ENCODE data around the gene ADAM20.

GRCh38 chr14:70571139-70571538 is 36.3 kb upstream of the ADAM20 start:
- TF ChIP-seq POLR2AphosphoS5 (IDR thresholded peaks at IDR 0.05; ENCODE audit: low read depth, low read length) = no peak
- TF ChIP-seq CTCF (IDR thresholded peaks at IDR 0.05) = no peak
- no peak for TF ChIP-seq SIN3A (IDR thresholded peaks at IDR 0.05; ENCODE audit: borderline replicate concordance, insufficient read depth, low read depth, low read length)

Data from Panc1 (cell line).